ENCODE measurements around the gene ASPHD1. TPM values are rescaled to one million over a fixed set of nuclear protein-coding genes. Genes with fewer than 3 reads are reported as not detected.
"Not testable (repeated sequence)": the region's sequence is repeated elsewhere in the genome, so short reads cannot be mapped to it uniquely, and the experiment has no call there.

Gene ASPHD1
- total RNA-seq, 1 donor, result 0.27 TPM

DNA sequence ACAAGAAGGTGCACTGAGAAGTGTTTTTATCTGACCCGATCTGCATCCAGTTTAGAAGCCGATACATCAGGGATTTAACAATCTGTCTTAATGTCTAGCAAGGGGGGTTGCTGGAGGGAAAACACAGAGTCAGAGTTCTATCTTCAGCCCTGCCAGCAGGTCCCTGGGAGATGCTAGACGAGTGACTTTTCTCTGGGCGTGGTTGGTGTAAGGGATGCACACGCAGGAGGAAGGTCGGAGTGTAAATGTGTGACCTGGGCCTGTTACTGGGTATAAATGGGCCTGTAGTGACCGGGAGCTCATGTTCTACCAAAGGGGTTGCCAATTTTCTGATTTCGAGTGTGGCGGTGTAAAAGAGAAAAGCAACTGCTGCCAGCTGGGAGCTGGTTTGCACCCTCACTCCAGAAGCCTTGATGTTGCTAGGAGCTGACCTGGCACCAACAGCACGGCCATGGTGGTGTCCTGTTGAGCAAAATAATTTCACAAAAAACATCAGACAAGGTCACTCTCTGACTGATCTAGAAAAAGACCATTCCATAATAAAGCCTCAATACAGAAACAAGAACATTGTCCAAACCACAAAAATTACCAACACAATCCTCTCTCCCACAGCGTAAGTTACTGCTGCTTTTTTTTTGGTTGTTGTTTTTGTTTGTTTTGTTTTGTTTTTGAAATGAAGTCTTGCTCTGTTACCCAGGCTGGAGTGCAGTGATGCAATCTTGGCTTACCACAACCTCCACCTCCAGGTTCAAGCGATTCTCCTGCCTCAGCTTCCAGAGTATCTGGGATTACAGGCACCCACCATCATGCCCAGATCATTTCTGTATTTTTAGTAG is 27.0 kb downstream of the ASPHD1 start:
- no peak for DNase-seq (ENCODE audit: low read depth in 2 of 3, low spot score in 2 of 3)

DNA sequence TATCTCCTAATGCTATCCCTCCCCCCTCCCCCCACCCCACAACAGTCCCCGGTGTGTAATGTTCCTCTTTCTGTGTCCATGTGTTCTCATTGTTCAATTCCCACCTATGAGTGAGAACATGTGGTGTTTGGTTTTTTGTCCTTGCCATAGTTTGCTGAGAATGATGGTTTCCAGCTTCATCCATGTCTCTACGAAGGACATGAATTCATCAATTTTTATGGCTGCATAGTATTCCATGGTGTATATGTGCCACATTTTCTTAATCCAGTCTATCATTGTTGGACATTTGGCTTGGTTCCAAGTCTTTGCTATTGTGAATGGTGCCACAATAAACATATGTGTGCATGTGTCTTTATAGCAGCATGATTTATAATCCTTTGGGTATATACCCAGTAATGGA is 31.5 kb downstream of the ASPHD1 start:
- not testable (repeated sequence) for DNase-seq (ENCODE audit: low read depth in 2 of 3, low spot score in 2 of 3)

DNA sequence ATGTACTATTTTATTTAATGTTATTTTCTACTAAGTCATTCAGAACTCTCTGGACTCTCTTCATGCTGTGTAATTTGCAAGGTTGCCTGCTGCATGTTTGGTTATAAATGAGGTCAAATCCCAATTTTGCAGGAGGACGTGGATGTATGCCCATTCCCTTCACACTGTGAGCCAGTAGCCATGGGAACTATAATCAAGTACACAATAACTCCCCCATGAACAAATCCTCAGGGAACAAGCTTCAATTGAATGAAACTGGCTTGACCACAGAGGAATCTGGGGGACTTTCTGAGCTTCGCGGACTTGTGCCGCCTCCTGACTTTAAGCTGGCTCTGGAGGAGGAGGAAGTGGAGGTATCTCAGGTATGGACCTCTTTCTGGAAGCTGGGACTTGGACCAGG is 40.4 kb downstream of the ASPHD1 start:
- DNase-seq (ENCODE audit: low read depth in 2 of 3, low spot score in 2 of 3), result no peak

DNA sequence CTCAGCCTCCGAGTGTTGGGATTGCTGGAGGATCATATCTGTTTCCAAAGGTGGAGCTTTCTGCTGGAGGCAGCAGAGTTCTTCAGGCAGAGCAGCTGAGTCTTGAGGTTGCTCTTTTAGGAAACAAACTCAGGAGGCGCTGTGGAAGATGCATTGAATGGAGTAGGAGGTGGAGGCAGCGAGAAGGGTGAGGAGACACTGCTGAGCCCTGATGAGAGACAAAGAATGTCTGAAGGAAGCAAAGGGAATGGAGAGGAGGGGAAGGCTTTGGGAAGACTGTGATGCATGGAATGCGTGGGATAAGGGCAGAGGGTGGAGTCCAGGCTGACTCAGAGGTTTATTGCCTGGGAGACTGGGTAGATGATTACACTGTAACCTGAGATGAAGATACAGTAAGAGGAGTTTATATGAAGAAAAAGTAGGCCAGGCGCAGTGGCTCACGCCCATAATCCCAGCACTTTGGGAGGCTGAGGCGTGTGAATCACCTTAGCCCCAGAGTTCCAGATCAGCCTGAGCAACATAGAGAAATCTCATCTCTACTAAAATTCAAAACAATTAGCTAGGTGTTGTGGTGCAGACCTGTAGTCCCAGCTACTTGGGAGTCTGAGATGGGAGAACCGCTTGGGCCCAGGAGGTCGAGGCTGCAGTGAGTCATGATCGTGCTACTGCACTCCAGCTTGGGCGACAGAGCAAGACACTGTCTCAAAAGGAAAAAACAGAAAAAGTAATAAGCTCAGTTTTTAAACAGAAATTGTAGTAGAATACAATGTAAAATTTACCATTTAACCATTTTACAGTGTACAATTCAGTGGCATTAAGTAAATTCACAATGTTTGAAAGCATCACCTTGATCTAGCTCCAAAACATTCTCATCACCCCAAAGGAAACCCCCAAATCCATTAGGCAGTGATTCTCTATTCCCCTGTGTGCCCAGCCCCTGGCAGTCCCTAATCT is 43.8 kb downstream of the ASPHD1 start:
- DNase-seq (ENCODE audit: low read depth in 2 of 3, low spot score in 2 of 3), result no peak

DNA sequence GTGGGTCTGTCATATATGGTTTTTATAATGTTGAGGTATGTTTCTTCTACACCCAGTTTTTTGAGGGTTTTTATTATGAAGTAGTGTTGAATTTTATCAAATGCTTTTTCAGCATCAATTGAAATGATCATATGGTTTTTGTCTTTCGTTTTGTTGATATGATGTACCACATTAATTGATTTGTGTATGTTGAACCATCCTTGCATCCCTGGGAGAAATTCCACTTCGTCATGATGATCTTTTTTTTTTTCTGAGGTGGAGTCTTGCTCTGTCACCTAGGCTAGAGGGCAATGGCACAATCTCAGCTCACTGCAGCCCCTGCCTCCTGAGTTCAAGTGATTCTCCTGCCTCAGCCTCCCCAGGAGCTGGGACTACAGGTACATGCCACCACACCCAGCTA is 47.6 kb downstream of the ASPHD1 start:
- DNase-seq (ENCODE audit: low read depth in 2 of 3, low spot score in 2 of 3), result no peak

DNA sequence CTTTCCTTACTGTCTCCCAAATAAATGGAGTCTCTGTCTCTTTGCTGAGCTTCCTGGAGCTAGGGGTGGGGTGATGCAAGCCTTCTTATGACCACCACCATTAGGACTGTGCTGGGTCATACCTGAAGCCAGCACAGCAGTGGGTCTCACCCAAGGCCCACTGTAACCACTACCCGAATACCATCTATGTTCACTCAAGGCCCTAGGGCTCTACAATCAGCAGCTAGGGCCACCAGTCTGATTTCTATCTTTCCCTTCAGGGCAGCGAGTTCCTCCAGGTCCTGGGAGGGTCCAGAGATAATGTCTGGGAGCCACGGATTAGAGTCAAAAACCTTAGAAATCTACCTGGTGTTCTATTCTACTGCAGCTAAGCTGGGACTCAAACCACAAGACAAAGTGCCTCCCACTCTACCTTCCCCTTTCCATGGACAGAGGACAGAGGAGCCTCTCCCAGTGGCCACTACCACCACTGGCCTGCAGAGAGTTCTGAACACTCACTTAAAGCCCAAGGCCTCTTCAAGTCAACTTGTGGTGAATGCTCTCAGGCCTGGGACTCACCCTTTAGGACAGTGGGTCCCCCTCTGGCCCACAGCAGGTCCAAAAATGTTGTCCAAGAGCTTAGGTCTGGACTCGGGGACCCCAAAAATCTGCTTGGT is 50.6 kb downstream of the ASPHD1 start:
- no peak for DNase-seq (ENCODE audit: low read depth in 2 of 3, low spot score in 2 of 3)

DNA sequence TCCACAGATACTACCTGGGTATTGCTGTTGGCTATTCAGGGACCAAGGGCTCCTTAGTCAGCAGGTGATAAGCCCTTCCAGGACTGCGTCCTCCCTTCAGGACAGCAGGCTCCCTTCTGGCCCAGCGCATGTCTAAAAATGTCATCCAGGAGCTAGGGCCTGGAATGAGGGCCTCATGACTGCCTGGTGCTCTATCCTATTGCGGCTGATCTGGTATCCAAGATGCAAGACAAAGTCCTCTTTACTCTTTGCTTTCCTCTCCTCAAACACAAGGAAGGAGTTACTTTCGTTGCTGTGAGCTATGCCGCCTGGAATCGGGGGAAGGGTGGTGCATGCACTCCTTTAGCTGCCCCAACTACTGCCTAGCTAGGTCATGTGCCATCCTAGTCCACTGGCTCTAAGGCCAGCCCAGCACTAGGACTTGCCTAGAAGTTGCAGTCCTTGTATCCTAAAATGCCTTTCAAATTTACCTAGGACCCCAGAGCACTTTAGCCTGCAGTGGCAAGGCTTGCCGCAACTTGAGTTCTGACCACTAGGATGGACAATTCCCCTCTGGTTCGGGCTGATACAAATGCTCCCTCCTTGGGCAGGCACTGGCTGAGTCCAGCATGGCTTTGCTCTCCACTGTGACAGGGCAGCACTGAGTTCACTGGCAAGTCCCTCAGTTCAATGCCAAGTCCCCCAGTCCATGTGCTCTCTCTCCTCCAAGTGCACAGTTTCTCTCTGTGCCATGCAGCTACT is 51.5 kb downstream of the ASPHD1 start:
- DNase-seq (ENCODE audit: low read depth in 2 of 3, low spot score in 2 of 3), result no peak

Other genes starting within 250 kb of the ASPHD1 start
- 451 TPM for gene SPN, start 237.2 kb upstream of the ASPHD1 start, total RNA-seq
- gene QPRT, start 221.3 kb upstream of the ASPHD1 start, total RNA-seq, result 12.9 TPM
- 64.9 TPM for gene C16orf54, start 154.5 kb upstream of the ASPHD1 start, total RNA-seq
- not detected for gene ZG16, start 122.2 kb upstream of the ASPHD1 start, total RNA-seq
- gene KIF22, start 109.7 kb upstream of the ASPHD1 start, total RNA-seq, result 73.8 TPM
- 711 TPM for gene MAZ, start 94.0 kb upstream of the ASPHD1 start, total RNA-seq
- 0.27 TPM for gene PRRT2, start 88.3 kb upstream of the ASPHD1 start, total RNA-seq
- 24.5 TPM for gene PAGR1, start 84.3 kb upstream of the ASPHD1 start, total RNA-seq
- gene MVP, start 80.0 kb upstream of the ASPHD1 start, total RNA-seq, result 118 TPM
- 106 TPM for gene CDIPT, start 37.3 kb upstream of the ASPHD1 start, total RNA-seq
- 1.3 TPM for gene SEZ6L2, start 938 bp upstream of the ASPHD1 start, total RNA-seq
- gene KCTD13, start 25.7 kb downstream of the ASPHD1 start, total RNA-seq, result 11.3 TPM
- 64.6 TPM for gene TMEM219, start 61.6 kb downstream of the ASPHD1 start, total RNA-seq
- 29.1 TPM for gene TAOK2, start 73.4 kb downstream of the ASPHD1 start, total RNA-seq
- gene HIRIP3, start 95.1 kb downstream of the ASPHD1 start, total RNA-seq, result 9.4 TPM
- gene INO80E, start 95.8 kb downstream of the ASPHD1 start, total RNA-seq, result 21.8 TPM
- 1.1 TPM for gene DOC2A, start 110.5 kb downstream of the ASPHD1 start, total RNA-seq
- gene C16orf92, start 122.7 kb downstream of the ASPHD1 start, total RNA-seq, result not detected
- gene TLCD3B, start 130.8 kb downstream of the ASPHD1 start, total RNA-seq, result 0.54 TPM
- gene ALDOA, start 165.3 kb downstream of the ASPHD1 start, total RNA-seq, result 666 TPM
- 215 TPM for gene PPP4C, start 175.5 kb downstream of the ASPHD1 start, total RNA-seq
- gene TBX6, start 191.4 kb downstream of the ASPHD1 start, total RNA-seq, result 2.2 TPM
- gene YPEL3, start 195.7 kb downstream of the ASPHD1 start, total RNA-seq, result 63.6 TPM
- 1.1 TPM for gene GDPD3, start 213.0 kb downstream of the ASPHD1 start, total RNA-seq
- 46.9 TPM for gene MAPK3, start 222.7 kb downstream of the ASPHD1 start, total RNA-seq